HepG2 (cell line): ENCODE results near the gene SERTAD2. TPM values are rescaled to one million over a fixed set of nuclear protein-coding genes. Genes with fewer than 3 reads are reported as not detected.

Experiments
- BORCS8-MEF2B ChIP-seq: sonication (generic); formaldehyde crosslinking; IDR thresholded peaks from 2 replicates; pipeline ENCODE4 v1.8.0; 2022; ENCODE audit warnings: mild to moderate bottlenecking, missing genetic modification reagents
- EP300 ChIP-seq, 3 experiments: sonication (generic) in 1 of 3; formaldehyde crosslinking in 1 of 3; IDR thresholded peaks; 2 replicates each; pipeline versions ENCODE4 v1.5.1 to v1.6.1; 2011 to 2020; ENCODE audit warnings: low read depth in 2 of 3, low read length in 2 of 3, borderline replicate concordance in 1 of 3, improper control_type of control experiment in 1 of 3, mild to moderate bottlenecking in 1 of 3, missing genetic modification reagents in 1 of 3, moderate library complexity in 1 of 3
- ETV5 ChIP-seq: IDR thresholded peaks from 2 replicates; pipeline ENCODE4 v1.6.1; 2018; ENCODE audit warnings: missing biosample characterization, missing genetic modification reagents, inconsistent platforms, borderline replicate concordance
- FOXK2 ChIP-seq: fragments of 450-650 bp; IDR thresholded peaks from 2 replicates; pipeline ENCODE4 v1.6.1; 2016
- FOXP1 ChIP-seq, 2 experiments: fragments of 450-650 bp in 1 of 2; IDR thresholded peaks; 2 replicates each; pipeline ENCODE4 v1.6.1; 2017 to 2018; ENCODE audit warnings: antibody characterized with exemption in 1 of 2
- GFI1 ChIP-seq: sonication (generic); formaldehyde crosslinking; IDR thresholded peaks from 2 replicates; pipeline ENCODE4 v1.5.0; 2020; ENCODE audit warnings: missing genetic modification reagents, mild to moderate bottlenecking, borderline replicate concordance
- HOXA5 ChIP-seq: sonication (generic); formaldehyde crosslinking; IDR thresholded peaks from 2 replicates; pipeline ENCODE4 v1.4.0; 2020; ENCODE audit warnings: missing genetic modification reagents
- KMT2B ChIP-seq: IDR thresholded peaks from 2 replicates; pipeline ENCODE4 v1.6.1; 2016; ENCODE audit warnings: missing genetic modification reagents, missing compliant biosample characterization
- MAFF ChIP-seq: IDR thresholded peaks from 2 replicates; pipeline ENCODE4 v1.6.1; 2011; ENCODE audit warnings: low read depth, low read length, improper control_type of control experiment
- MEF2D ChIP-seq: sonication (generic); formaldehyde crosslinking; IDR thresholded peaks from 2 replicates; pipeline ENCODE4 v1.5.1; 2020; ENCODE audit warnings: mild to moderate bottlenecking, missing genetic modification reagents
- MLX ChIP-seq: IDR thresholded peaks from 2 replicates; pipeline ENCODE4 v1.6.1; 2016
- NFIC ChIP-seq: IDR thresholded peaks from 2 replicates; pipeline ENCODE4 v1.6.1; 2012; ENCODE audit warnings: mild to moderate bottlenecking, low read length, inconsistent platforms
- NR0B2 ChIP-seq: sonication (generic); formaldehyde crosslinking; IDR thresholded peaks from 2 replicates; pipeline ENCODE4 v1.4.0; 2020; ENCODE audit warnings: mild to moderate bottlenecking, missing genetic modification reagents
- NR2F2 ChIP-seq: IDR thresholded peaks from 2 replicates; pipeline ENCODE4 v1.6.1; 2012; ENCODE audit warnings: low read depth, inconsistent platforms, borderline replicate concordance
- POGZ ChIP-seq: sonication (generic); formaldehyde crosslinking; IDR thresholded peaks from 2 replicates; pipeline ENCODE4 v1.4.0; 2020; ENCODE audit warnings: mild to moderate bottlenecking, missing genetic modification reagents
- RCOR2 ChIP-seq: IDR thresholded peaks from 2 replicates; pipeline ENCODE4 v1.6.1; 2016; ENCODE audit warnings: missing biosample characterization, missing genetic modification reagents
- RFXANK ChIP-seq: IDR thresholded peaks from 2 replicates; pipeline ENCODE4 v1.6.1; 2016
- SCMH1 ChIP-seq: sonication (generic); formaldehyde crosslinking; IDR thresholded peaks from 2 replicates; pipeline ENCODE4 v1.9.0; 2021; ENCODE audit warnings: missing genetic modification reagents, mild to moderate bottlenecking, borderline replicate concordance
- SOX6 ChIP-seq, 2 experiments: fragments of 450-650 bp in 1 of 2; sonication (generic) in 1 of 2; formaldehyde crosslinking in 1 of 2; IDR thresholded peaks; 2 replicates each; pipeline versions ENCODE4 v1.4.0 to v1.6.1; 2017 to 2020; ENCODE audit warnings: antibody characterized with exemption in 1 of 2, mild to moderate bottlenecking in 1 of 2, missing genetic modification reagents in 1 of 2
- TBX2 ChIP-seq: sonication (generic); formaldehyde crosslinking; IDR thresholded peaks from 2 replicates; pipeline ENCODE4 v1.5.0; 2020; ENCODE audit warnings: missing genetic modification reagents, mild to moderate bottlenecking, borderline replicate concordance
- TEAD3 ChIP-seq: optimal IDR thresholded peaks from 2 replicates; pipeline ENCODE3; 2016; ENCODE audit warnings: borderline replicate concordance
- ZBTB3 ChIP-seq: sonication (generic); formaldehyde crosslinking; IDR thresholded peaks from 2 replicates; pipeline ENCODE4 v1.4.0; 2020; ENCODE audit warnings: low read depth, mild to moderate bottlenecking, moderate library complexity, missing genetic modification reagents, borderline replicate concordance
- ZBTB37 ChIP-seq: sonication (generic); formaldehyde crosslinking; IDR thresholded peaks from 2 replicates; pipeline ENCODE4 v1.4.0; 2020; ENCODE audit warnings: mild to moderate bottlenecking, missing genetic modification reagents
- ZKSCAN5 ChIP-seq: sonication (generic); formaldehyde crosslinking; IDR thresholded peaks from 2 replicates; pipeline ENCODE4 v1.5.1; 2020; ENCODE audit warnings: mild to moderate bottlenecking, missing genetic modification reagents
- ZNF629 ChIP-seq: sonication (generic); formaldehyde crosslinking; conservative IDR thresholded peaks from 2 replicates; pipeline ENCODE4 v1.5.0; 2020; ENCODE audit warnings: missing genetic modification reagents
- ZNF782 ChIP-seq: sonication (generic); formaldehyde crosslinking; IDR thresholded peaks from 2 replicates; pipeline ENCODE4 v1.4.0; 2020; ENCODE audit warnings: missing genetic modification reagents, mild to moderate bottlenecking, borderline replicate concordance
- ZSCAN31 ChIP-seq: sonication (generic); formaldehyde crosslinking; IDR thresholded peaks from 2 replicates; pipeline ENCODE4 v1.5.0; 2020; ENCODE audit warnings: low read depth, mild to moderate bottlenecking, missing genetic modification reagents
- polyA plus RNA-seq, 8 experiments: library from polyadenylated mRNA; depleted of rRNA in 3 of 8; stranded (reverse) in 7 of 8; unstranded in 1 of 8; fragments of >200 nt; fragmentation: Illumina TruSeq in 4 of 8; extraction: Trizol in 4 of 8; gene quantifications; 2 replicates each; pipeline versions ENCODE4 v1.2.1 to v1.2.3, GENCODE V29; 2011 to 2016; ENCODE audit warnings: low read depth in 4 of 8, missing spikeins in 1 of 8, mixed read lengths in 1 of 8; ENCODE audit not compliant: insufficient read depth in 1 of 8
- total RNA-seq, 5 experiments: library from RNA; depleted of rRNA; stranded (reverse); fragments of >200 nt; fragmentation: Illumina TruSeq; extraction: Trizol; gene quantifications; 2 replicates each; pipeline ENCODE4 v1.2.3, GENCODE V29; 2016; ENCODE audit warnings: low read depth in 1 of 5
- TF ChIP-seq, protein P1 (sequence below): sonication (generic); formaldehyde crosslinking; IDR thresholded peaks from 2 replicates; pipeline ENCODE4 v1.8.0; 2022; ENCODE audit warnings: mild to moderate bottlenecking, missing genetic modification reagents; ENCODE audit not compliant: insufficient replicate concordance

The SERTAD2 gene
- total and polyA plus RNA-seq, 2 of the 13 experiments (the other 11 are each of a cell fraction or from before 2014, with no cell fraction given): 6.7 to 22.6 TPM

GRCh38 chr2:64666810-64667438 is 13.2 kb upstream of the SERTAD2 start (continued):
- TF ChIP-seq TEAD3 (peak; percentile 66), HOXA5 (CRISPR knock-in tag) (no peak), NFIC (0 out of 2 replicates have a peak, but pooled peaks have one; percentile 29), SCMH1 (CRISPR knock-in tag) (no peak), ZBTB37 (CRISPR knock-in tag) (no peak), NR2F2 (no peak), MLX (CRISPR knock-in tag) (no peak), ZNF629 (CRISPR knock-in tag) (no peak), ETV5 (CRISPR knock-in tag) (peak; percentile 88; the same call in 1 of the 2 replicates), GFI1 (CRISPR knock-in tag) (no peak), ZNF782 (CRISPR knock-in tag) (no peak), ZBTB3 (CRISPR knock-in tag) (no peak), BORCS8-MEF2B (CRISPR knock-in tag) (no peak), TBX2 (CRISPR knock-in tag) (no peak; the same call in 1 of the 2 replicates), RFXANK (CRISPR knock-in tag) (no peak), SOX6 (IDR thresholded peaks at IDR 0.05) (no peak), SOX6 (CRISPR knock-in tag; IDR thresholded peaks at IDR 0.05) (peak; percentile 87), ZSCAN31 (no peak), FOXP1 (IDR thresholded peaks at IDR 0.05) (no peak), FOXP1 (CRISPR knock-in tag; IDR thresholded peaks at IDR 0.05) (peak; percentile 85), MEF2D (CRISPR knock-in tag) (peak; percentile 98), NR0B2 (CRISPR knock-in tag) (no peak), MAFF (no peak), EP300 (IDR thresholded peaks at IDR 0.05; ENCODE audit: low read depth in 2 of 2, low read length in 2 of 2) (peak in 1 of 2 experiments; percentile 79; a peak in 1 of 4 replicates), EP300 (CRISPR knock-in tag; IDR thresholded peaks at IDR 0.05; ENCODE audit: borderline replicate concordance) (no peak), KMT2B (CRISPR knock-in tag) (no peak), RCOR2 (CRISPR knock-in tag) (no peak), FOXK2 (no peak), ZKSCAN5 (no peak), POGZ (peak; percentile 35; the same call in 1 of the 2 replicates)
- TF ChIP-seq, protein P1, sequence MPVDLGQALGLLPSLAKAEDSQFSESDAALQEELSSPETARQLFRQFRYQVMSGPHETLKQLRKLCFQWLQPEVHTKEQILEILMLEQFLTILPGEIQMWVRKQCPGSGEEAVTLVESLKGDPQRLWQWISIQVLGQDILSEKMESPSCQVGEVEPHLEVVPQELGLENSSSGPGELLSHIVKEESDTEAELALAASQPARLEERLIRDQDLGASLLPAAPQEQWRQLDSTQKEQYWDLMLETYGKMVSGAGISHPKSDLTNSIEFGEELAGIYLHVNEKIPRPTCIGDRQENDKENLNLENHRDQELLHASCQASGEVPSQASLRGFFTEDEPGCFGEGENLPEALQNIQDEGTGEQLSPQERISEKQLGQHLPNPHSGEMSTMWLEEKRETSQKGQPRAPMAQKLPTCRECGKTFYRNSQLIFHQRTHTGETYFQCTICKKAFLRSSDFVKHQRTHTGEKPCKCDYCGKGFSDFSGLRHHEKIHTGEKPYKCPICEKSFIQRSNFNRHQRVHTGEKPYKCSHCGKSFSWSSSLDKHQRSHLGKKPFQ (CRISPR knock-in tag): peak; percentile 44
